NCI-H345 treated with DMSO at 0.1 percent for 48 hours (cell line): Measurements from ENCODE around the gene MYADML2.

ENCODE experiments used
- DNase-seq: peaks from one replicate; lab custom pipeline; 2025; ENCODE audit not compliant: unreplicated experiment; lab: John Stamatoyannopoulos, UW

Gene MYADML2

DNA sequence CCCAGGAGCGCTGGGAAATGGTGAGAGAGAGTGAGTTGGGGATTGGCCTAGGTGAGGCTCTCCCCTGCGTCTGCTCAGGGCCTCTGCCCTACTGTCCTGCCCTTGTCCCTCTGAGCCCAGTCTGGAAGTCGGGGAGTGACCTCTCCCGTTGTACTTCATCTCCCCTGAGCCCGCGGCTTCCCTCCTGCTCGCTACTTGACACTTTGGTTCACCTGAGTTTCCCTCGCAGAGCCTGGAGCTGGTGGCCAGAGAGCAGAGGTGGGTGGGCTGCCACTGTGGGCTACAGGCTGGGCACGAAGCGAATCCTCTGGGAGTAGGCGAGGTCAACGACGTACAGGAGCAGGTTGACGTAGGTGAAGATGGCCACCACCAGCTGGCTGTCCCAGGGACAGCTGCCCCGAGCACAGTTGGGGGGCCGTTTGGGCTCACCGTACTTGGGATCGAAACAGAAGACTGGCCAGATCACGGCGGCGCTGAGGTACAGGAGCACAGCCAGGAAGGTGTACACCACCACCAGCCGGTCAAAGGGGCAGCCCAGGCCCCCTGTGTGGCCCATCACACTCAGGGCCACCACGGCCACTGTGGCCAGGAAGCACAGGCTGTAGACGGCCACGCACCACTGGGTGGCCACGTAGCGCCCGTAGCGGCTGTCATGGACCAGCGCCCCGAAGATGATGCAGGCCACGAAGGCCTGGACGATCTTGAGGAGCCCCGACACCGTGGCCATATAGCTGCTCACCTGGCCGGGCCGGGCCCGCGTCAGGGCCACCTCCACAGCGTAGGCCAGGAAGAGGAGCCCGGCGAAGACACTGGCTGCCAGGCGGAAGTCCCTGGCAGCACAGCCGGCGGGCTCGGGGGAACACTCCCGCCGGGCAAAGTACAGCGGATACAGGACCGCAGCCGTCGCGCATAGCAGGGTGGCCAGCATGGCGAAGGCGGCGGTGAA is 6.2 kb downstream of the MYADML2 start:
- no peak for DNase-seq

DNA sequence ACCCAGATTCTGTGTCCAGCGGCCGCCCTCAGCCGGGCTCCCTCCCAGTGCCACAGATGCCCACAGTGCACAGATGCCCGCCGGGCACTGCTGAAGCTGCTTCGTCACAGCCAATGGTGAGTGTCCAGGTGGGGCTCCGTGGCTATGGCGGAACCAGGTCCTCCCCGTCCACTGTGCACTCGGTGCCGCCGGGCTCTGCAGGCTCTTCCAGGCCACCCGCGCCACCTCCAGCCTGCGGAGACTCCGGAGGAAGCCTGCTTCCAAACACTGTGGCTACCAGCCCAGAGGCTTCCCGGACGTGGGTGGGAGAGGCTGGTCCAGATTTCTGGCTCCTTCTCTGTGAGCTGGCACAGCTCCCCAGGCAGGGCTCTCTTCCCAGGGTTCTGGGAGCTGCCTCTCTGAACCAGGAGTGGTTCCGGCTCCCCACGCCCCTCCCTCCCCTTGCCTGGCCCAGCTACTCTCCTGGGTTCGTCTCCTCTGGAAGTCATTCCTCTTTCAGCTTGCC is 7.1 kb downstream of the MYADML2 start:
- no peak for DNase-seq

DNA sequence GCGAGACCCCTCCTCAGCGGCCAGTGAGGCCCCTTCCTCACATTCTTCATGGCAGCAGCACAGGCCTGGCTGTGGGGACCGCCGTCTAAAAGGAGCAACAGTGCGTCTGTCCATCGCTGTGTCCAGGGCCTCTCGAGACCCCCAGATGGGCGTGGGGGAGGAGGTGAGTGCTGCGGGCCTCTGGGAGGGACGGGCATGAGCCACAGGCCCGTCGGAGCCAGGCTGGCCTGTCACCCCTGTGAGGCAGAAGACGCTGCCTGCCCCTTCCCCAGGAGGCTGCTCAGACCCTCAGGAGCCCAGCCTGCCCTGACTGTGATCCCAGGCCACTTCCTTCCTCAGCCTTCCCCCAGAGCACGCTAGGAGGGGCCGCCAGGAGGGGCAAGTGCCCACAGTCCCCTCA is 7.8 kb downstream of the MYADML2 start:
- DNase-seq, result no peak

DNA sequence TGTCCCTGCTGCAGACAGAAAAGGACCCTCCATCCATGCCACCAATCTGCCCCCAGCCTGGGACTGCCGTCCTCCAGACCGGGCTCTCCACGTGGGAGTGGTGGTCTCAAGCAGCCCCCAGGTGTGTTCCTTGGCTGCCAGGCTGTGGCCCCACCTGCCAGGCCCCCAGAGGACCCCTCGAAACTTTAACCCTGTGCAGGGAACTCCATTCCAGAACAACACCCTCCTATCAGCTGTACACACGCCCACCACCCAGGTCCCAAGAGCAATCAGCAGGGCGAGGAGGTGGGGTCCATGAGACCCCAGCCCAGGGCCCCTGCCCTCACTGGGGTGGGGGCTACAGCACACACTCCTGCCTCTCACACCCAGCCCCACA is 11.3 kb downstream of the MYADML2 start:
- no peak for DNase-seq

DNA sequence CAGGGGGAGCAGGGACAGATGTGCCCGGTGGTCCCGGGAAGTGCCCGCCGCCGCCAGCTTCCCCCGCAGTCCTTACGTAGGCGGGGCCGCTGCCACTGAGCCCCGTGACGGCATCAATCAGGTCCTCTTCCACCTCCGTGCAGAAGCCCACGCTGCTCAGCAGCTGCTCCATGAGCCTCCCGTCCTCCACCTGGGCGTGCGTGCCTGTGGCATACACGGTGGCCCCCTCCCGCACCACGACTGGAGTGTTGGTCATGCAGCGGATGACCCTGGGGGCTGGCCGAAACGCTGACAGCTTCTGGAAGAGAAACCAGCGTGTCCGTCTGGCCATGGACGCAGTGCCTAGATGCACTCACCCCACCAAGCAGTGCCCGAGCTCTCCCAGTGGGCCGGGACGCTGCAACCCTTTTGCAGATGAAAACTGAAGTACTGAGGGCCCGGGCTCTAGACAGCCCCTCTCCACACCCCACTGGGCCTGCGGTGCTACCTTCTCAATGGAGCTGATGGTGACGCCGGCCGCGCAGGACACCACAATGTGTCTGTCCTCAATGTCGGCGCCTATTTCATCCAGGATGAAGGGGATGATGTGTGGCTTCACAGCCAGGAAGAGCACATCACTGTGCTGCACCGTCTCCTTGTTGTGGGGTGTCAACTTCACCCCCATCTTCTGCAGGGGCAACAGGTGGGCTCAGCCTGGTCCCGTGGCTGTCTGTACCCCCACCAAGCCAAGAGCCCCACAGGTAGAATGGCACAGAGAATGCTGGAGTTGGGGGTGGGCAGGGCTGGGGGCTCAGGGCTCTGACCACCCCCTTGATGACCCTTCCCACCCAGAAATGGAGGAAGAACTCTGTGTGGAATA is 12.0 kb downstream of the MYADML2 start:
- no peak for DNase-seq

DNA sequence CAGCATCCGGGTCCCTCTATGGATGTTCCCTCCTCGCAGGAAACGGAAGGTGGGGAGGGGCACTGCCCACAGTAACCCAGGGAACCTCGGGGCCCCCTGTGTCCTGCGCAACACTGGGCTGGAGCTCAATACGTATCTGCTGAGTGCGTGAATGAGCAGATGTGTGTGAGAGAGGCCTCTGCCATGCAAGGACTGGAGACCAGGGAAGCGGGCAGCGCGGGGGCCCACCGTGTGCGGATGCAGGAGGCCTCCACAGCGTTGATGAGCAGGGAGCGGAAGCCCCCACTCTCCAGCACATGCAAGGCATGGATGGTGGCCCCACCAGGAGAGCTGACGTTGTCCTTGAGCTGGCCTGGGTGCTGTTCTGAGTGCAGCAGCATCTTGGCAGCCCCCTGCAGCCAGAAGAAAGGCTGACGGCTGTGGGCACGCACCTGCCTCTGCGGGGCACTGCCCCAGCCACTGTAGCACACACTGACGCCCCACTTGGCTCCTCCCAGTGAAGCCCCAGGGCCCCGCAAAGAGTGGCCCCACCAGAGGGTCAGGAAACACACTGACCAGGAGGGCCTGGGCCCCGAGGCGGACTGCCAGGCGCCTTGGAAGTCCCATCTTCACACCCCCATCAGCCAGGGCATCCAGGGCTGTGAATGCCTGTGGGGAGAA is 12.8 kb downstream of the MYADML2 start:
- no peak for DNase-seq

DNA sequence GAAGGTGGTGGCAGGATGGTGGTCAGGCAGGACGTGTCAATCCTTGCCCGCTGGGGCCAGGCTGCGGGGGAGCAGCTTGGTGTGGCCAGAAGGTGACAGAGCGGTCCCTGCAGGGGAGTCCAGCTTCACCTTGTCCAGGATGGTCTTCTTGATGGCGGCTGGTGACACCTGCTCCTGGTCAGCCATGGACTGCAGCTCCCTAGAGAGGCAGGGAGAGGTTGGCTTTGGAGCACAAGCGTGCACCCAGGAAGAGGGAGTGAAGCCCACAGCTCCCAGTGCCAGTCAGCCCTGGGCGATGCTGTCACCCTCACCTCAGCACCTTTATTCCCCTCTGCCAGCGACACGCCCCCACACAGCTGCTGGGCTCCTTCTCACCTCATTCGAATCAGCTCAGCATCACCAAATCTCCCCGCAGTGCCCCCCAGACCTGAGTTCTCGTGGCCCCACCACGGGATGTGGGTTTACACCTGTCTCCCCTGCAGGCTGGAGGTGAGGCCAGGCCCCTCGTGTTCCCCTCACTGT is 13.8 kb downstream of the MYADML2 start:
- DNase-seq, result no peak

DNA sequence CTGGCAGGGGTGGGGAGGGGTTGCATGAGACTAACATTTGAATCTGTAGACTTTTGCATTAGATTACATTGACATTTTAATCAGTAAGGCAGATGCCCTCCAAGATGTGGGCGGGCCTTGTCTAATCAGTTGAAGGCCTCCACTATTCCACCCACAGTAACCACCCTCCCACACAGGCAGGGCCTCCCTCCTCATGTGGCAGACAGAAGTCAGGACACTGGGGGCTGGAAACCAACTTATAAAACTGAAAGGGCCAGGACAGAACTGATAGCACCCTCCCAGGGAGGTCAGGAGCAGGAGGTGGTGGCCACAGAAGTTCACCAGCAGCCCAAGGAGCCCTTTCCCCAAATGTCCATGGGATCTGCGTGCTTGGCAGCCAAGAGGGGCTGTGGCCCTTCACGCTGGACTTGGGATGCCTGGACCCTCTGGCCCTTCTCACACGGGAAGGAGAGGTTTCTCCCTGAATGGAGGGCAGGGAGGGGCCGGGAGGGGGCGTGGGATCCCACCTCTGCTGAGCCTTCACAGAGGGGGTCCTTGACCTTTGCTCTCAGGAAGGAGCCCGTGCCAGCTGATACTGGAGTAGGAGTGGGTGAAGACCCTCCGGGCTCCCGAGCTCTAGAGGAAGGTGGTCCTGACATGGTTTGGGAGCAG is 14.6 kb downstream of the MYADML2 start:
- DNase-seq, result no peak

DNA sequence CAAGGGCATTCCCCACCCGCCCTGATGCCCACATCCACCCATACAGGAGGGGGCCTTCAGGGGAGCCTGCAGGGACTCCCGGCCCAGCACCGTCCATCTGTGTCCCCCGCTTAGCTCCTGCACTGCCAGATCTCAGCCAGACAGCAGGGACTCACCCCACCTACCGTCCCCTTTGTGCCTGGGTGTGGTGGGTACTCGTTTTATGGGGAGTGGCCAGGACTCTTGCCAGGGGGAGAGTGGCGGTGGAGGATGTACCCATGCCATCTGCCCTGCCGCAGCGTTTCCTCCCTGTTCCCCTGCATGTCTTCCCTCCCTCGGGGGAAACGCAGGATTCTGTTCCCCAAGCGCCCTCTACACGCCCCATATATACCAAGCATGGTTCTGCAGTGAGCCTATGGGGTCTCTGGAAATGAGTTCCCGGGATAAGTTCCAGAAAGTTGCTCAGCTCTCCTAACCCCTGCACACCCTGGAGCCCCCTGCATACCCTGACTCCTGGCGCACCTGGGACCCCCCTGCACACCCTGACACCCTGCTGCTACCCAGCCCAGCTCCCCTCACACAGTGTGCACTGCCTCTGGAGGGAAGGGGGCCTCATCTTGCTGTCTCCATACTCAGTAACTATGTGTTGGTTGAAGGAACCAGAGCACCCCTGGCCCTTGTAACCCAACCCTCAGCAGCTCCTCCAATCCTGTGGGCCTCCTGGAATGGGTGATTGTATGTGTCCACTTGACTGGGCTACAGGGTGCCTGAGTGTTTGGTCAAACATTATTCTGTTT is 15.3 kb downstream of the MYADML2 start:
- no peak for DNase-seq

DNA sequence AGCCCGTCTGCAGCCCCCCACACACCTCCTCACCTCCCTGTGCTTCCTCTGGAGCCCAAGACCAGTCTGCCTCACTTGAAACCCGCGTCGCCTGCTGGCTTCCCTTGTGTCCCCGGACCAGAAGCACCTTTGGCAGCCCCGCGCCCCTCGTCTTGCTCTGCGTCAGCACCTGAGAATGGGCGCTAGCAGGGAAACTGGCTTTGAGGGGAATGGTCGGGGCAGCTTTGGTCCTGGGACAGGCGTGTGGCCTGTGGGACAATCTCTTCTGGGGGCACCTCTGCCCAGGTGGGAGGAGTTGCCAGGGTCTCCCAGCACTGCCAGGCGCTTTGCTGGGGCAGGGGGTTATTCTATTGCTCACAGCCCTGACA is 15.9 kb downstream of the MYADML2 start:
- no peak for DNase-seq

DNA sequence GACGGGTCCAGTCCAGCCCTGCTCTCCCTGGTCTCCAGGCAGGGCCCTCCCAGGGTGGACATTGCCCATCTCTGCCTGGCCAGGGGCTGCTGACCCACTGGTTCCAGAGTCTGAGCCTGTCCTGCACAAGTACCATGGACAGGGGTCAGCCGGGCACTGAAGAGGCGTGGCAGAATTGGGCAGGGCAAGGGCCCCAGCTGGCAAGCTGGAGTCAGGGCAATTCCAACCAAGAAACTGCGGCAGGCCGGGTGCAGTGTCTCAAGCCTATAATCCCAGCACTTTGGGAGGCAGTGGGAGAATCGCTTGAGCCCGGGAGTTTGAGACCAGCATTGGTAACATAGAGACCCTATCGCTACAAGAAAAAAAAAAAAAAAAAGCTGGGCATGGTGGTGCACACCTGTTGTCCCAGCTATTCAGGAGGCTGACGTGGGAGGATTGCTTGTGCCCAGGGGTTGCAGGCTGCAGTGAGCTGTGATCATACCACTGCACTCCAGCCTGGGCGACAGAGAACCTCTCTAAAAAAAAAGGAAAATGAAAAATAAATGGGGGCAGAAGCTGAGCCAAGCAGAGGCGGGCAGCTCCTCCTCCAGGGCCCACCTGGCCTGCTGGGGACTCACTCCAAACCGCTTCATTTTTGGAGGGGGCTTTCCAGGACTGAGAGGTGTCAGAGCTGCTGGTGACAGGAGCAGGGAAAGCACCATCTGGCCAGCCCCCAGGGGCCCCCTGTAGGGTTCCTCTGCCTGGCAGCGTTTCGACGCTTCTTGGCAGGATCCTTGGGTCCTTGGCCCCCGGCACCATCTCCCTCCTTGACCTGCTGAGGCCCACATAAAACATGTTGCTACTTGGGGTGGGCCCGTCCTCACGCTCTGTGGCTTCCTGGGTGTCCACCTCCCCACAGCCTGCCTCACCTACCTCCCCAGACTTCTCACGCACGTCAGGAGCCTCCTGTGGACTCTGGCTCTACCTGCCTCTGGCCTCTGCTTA is 16.6 kb downstream of the MYADML2 start:
- no peak for DNase-seq

DNA sequence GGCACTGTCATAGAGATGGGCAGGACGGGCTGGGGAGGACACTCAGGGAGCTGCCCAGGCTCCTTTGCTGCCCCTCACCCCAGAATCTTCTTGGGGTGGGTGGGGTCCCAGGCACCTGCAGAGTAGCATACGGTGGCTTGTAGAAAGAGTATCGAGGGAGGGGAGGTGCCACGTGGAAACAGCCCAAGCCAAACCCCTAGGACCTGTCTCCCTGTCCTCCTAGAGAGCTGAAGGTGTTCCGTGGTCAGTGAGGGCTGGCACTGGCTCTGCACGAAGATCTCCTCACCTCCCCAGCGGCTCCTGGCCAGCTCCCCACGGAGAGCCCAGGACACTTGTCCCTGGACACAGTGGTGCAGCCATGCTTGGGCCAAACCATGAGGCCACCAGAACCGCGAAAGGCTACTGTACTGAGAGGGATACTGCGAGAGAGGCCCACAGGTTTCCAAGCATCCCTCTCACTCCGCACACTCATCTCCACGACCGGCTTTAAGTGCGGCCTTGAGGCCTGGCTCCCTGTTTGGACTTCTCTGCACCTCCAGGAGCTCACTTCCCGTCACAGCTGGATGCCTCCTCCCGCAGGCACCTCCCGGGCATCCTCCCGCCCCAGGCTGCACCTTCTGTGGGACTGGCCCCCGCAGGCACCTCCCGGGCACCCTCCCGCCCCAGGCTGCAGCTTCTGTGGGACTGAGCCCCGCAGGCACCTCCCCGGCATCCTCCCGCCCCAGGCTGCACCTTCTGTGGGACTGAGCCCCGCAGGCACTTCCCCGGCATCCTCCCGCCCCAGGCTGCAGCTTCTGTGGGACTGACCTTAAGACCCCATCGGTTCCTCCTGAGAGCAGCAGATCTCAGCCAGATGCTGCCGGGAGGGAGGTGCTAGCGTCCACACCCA is 17.5 kb downstream of the MYADML2 start:
- DNase-seq, result no peak

DNA sequence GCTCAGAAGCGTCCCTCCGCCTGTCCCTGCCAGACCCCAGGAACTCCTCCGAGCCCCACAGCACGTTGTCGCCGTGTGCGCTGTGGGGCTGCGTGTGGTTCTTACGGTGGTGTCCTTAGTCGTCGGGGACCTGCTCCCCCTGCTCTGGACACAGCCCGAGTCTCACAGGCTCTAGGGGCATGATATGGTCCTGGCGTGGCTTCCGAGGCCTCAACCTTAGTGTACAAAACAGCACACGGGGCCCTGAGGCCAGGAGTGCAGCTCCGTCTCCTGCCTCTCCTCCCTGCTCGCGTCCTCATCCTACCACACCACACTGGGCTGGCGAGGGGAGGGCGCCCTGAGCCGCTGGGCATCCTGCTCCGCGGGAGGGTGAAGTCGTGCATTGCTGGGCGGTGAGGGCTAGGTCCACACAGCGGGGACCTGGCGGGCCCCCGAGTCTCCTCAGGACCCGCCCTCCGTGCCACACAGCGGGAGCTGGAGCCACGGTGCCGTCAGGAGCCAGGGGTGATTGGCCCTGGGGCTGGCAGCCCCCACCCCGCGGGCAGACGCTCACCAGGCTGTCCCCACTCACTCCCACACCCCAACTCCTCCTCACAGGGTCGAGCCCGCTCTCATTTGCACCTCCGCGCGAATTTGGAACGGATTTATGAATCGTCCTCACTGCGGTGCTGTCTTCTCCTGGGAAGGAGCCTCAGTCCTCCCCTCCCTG is 18.3 kb downstream of the MYADML2 start:
- DNase-seq, result no peak

DNA sequence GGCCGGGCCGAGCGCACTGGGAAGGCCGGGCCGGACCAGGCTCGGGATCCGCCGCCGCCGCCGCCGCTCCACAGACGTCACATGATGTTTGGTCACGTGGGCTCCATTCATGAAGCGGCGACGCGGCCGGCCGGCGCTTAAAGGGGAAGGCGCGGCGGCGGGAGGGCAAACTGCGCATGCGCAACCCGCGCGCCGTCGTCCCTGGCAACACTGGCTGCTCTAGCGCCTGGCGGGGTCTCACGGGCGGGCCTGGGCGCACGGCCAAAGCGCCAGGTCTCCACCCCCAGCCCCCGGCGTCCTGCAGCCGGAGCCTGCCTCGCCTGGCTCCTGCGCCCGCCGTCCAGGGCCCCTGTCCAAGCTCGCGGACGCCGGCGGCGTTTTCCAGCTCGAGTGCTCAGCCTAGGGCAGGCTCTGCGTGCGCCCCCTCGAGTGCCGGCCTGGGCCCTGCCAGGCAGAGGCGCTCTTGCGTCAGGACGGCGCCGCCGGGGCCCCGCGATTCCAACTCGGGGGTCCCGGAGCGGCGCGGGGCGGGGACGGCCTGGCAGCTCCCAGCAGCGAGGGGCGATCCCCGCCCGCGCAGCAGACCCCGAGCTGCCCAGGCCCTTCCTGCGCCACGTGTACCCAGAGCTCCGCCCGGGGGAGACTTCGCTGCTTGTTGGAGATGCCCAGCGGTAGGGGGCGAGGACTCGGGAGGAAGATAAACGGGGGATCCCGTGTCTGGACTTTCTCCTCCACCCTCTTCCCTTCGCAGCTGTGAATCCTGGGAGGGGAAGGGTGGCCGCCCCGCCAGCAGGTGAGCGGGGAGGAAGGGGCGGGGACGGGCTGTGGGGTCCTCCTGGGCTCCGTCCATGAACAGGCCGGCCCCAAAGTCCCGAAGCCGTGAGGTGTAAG is 19.1 kb downstream of the MYADML2 start, which contains the start of gene MAFG:
Gene MAFG, minus strand, starts transcription at position 83 of the 891 bp plus-strand sequence. CDS start 4,550 bp downstream, outside the sequence.
- DNase-seq, result peak; percentile 96

DNA sequence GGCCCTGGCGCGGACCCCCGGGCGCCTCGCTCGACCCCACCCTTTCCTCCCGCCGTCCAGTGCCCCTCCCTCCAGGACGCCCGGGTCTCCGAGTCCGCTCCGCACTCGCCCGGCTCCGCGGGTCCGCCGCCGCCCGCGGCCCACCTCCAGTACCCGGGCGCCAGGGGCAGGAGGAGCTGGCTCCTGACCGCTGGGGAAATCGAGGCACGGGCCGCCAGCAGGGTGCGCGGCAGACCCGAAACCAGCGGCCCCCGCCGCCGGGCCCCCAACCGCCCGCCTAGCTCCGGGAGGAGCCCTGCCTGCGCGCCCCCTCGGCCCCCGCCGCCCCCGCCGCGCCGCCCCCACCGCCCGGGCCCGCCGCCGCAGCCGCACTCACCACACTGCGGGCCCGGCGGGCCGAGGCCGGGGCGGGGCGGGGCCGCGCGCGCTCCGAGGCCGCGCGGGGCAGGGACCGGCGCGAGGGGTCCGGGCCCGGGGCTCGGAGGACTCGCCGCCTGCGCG is 19.8 kb downstream of the MYADML2 start:
- DNase-seq, result no peak
